Retinal pigment epithelial cell (primary cell): ENCODE data around the gene HDHD5.

ENCODE experiments used
- DNase-seq: peaks from one replicate; pipeline ENCODE4 v3.0.0-alpha.2; 2010; ENCODE audit warnings: low read depth
- H3K4me3 ChIP-seq: 2 replicates; pipeline ENCODE4 v1.5.1; 2011; ENCODE audit warnings: mild to moderate bottlenecking, low read length, control low read depth, moderate library complexity
- CTCF ChIP-seq: conservative IDR thresholded peaks from 2 replicates; pipeline ENCODE4 v1.5.1; 2011; ENCODE audit warnings: low read depth, low read length, control low read depth, inconsistent platforms

Gene HDHD5

GRCh38 chr22:17167486-17167885, 8.4 kb upstream of the HDHD5 start:
- no peak overlapping the region for H3K4me3 ChIP-seq
- TF ChIP-seq CTCF: no peak
- no peak for DNase-seq

- no peak overlapping the region for H3K4me3 ChIP-seq
- peak; percentile 37 for TF ChIP-seq CTCF
- no peak for DNase-seq
Observed at GRCh38 chr22:17164392-17165024, 5.4 kb upstream of the HDHD5 start.

- H3K4me3 ChIP-seq: no peak overlapping the region
- DNase-seq: no peak
- TF ChIP-seq CTCF: no peak
Observed at GRCh38 chr22:17162731-17163130, 3.7 kb upstream of the HDHD5 start.

- no peak for DNase-seq
- no peak for TF ChIP-seq CTCF
- no peak overlapping the region for H3K4me3 ChIP-seq
Observed at GRCh38 chr22:17161991-17162390, 2.9 kb upstream of the HDHD5 start.

- TF ChIP-seq CTCF: no peak
- peak overlapping the region; percentile 71 for H3K4me3 ChIP-seq
- DNase-seq: peak; percentile 11
Observed at GRCh38 chr22:17159504-17159951, 451 bp upstream of the HDHD5 start.

GRCh38 chr22:17158176-17158567, 905 bp downstream of the HDHD5 start:
- DNase-seq: no peak
- H3K4me3 ChIP-seq: peak overlapping the region; percentile 65
- no peak for TF ChIP-seq CTCF

GRCh38 chr22:17157714-17158113, 1.4 kb downstream of the HDHD5 start:
- no peak for TF ChIP-seq CTCF
- no peak overlapping the region for H3K4me3 ChIP-seq
- DNase-seq: no peak
